ENCODE data around the gene KREMEN1.

- TF ChIP-seq CTCF (conservative IDR thresholded peaks at IDR 0.05; ENCODE audit: low read depth in 2 of 2) = no peak
- TF ChIP-seq POLR2AphosphoS5 (IDR thresholded peaks at IDR 0.05; ENCODE audit: low read depth) = no peak
- TF ChIP-seq EZH2 (IDR thresholded peaks at IDR 0.05; ENCODE audit: low read depth, unreplicated experiment) = no peak
- no peak for TF ChIP-seq ETS1 (IDR thresholded peaks at IDR 0.05)
- no peak for TF ChIP-seq REST (IDR thresholded peaks at IDR 0.05; ENCODE audit: unreplicated experiment)
Measured at GRCh38 chr22:29155966-29156365, 83.1 kb downstream of the KREMEN1 start.
